Globus pallidus (tissue), 1 donor: ENCODE data around the gene BACE1.
A peak's percentile ranks its signal among the peaks of the same experiment; 100 is the strongest.

Experiments used
- DNase-seq: peaks from one replicate; pipeline ENCODE4 v3.0.0-alpha.2; 2015; ENCODE audit warnings: low spot score

Gene BACE1

GRCh38 chr11:117305145-117305544, 10.9 kb downstream of the BACE1 start:
- DNase-seq = no peak

GRCh38 chr11:117303646-117304315, 12.3 kb downstream of the BACE1 start:
- DNase-seq = no peak

- no peak for DNase-seq
These were observed 13.0 kb downstream of the BACE1 start for GRCh38 chr11:117303101-117303500.

GRCh38 chr11:117302228-117302627, 13.8 kb downstream of the BACE1 start:
- DNase-seq = no peak

- DNase-seq = no peak
These were observed 15.3 kb downstream of the BACE1 start for GRCh38 chr11:117300773-117301172.

GRCh38 chr11:117300283-117300663, 15.8 kb downstream of the BACE1 start:
- peak; percentile 54 for DNase-seq

- no peak for DNase-seq
These were observed 16.4 kb downstream of the BACE1 start for GRCh38 chr11:117299351-117300282.

- no peak for DNase-seq
These were observed 17.9 kb downstream of the BACE1 start for GRCh38 chr11:117298195-117298594.

- no peak for DNase-seq
These were observed 19.2 kb downstream of the BACE1 start for GRCh38 chr11:117296881-117297280.

GRCh38 chr11:117295438-117296137, 20.5 kb downstream of the BACE1 start:
- DNase-seq = peak; percentile 95

GRCh38 chr11:117292616-117293015, 23.4 kb downstream of the BACE1 start:
- DNase-seq = no peak

GRCh38 chr11:117290809-117291396, 25.2 kb downstream of the BACE1 start, which contains the start of gene BACE1-AS:
BACE1-AS (plus strand) TSS chr11:117291346.
- DNase-seq = no peak

GRCh38 chr11:117289795-117290194, 26.3 kb downstream of the BACE1 start:
- DNase-seq = no peak

GRCh38 chr11:117287668-117288067, 28.4 kb downstream of the BACE1 start:
- DNase-seq = no peak

- DNase-seq = no peak
These were observed 29.5 kb downstream of the BACE1 start for GRCh38 chr11:117286588-117286987.

GRCh38 chr11:117284053-117284452, 32.0 kb downstream of the BACE1 start:
- no peak for DNase-seq

GRCh38 chr11:117282956-117283355, 33.1 kb downstream of the BACE1 start:
- no peak for DNase-seq

- DNase-seq = no peak
These were observed 34.2 kb downstream of the BACE1 start for GRCh38 chr11:117281869-117282268.

- no peak for DNase-seq
These were observed 34.9 kb downstream of the BACE1 start for GRCh38 chr11:117281159-117281558.

GRCh38 chr11:117279711-117280376, 36.2 kb downstream of the BACE1 start:
- DNase-seq = no peak

GRCh38 chr11:117278347-117278746, 37.7 kb downstream of the BACE1 start:
- DNase-seq = no peak
